Right ventricle myocardium superior (tissue), 1 donor: Measurements from ENCODE around the gene PIGX. TPM values are rescaled to one million over a fixed set of nuclear protein-coding genes. Genes with fewer than 3 reads are reported as not detected.

Experiments
- total RNA-seq: library from RNA; stranded (reverse); fragmentation: NEBNext Ultra II Directional; extraction: Animal tissue kit (Norgen Biotek cat#: 25700); gene quantifications from one replicate; pipeline ENCODE4 v1.2.1, GENCODE V29; 2021
- donor health status: DM: no; HTN: yes; CAD: no; lungs with severe emphysema.

Gene PIGX
- total RNA-seq, 1 donor from 2014 or later: 13.9 TPM

Other genes starting within 250 kb of the PIGX start
- gene RNF168, start 208.6 kb upstream of the PIGX start, total RNA-seq: 21.3 TPM
- gene SMCO1, start 197.0 kb upstream of the PIGX start, total RNA-seq: 89.9 TPM
- 7.9 TPM for gene WDR53, start 143.8 kb upstream of the PIGX start, total RNA-seq
- gene FBXO45, start 143.7 kb upstream of the PIGX start, total RNA-seq: 7.9 TPM
- gene NRROS, start 72.7 kb upstream of the PIGX start, total RNA-seq: 2.4 TPM
- 0.91 TPM for gene CEP19, start 127 bp upstream of the PIGX start, total RNA-seq
- 40.6 TPM for gene PAK2, start 27.5 kb downstream of the PIGX start, total RNA-seq
- gene SENP5, start 155.5 kb downstream of the PIGX start, total RNA-seq: 18.0 TPM
- 29.4 TPM for gene NCBP2, start 230.2 kb downstream of the PIGX start, total RNA-seq